Jurkat, Clone E6-1 (cell line): ENCODE measurements around the gene CYSRT1.

Experiments used
- DNase-seq: peaks from one replicate; pipeline ENCODE4 v3.0.0-alpha.2; 2011; ENCODE audit warnings: low read depth, low spot score
- H3K4me3 ChIP-seq: 2 replicates; pipeline ENCODE4 v1.5.1; 2011; ENCODE audit warnings: mild to moderate bottlenecking, low read length, control low read depth, moderate library complexity

The CYSRT1 gene

DNA sequence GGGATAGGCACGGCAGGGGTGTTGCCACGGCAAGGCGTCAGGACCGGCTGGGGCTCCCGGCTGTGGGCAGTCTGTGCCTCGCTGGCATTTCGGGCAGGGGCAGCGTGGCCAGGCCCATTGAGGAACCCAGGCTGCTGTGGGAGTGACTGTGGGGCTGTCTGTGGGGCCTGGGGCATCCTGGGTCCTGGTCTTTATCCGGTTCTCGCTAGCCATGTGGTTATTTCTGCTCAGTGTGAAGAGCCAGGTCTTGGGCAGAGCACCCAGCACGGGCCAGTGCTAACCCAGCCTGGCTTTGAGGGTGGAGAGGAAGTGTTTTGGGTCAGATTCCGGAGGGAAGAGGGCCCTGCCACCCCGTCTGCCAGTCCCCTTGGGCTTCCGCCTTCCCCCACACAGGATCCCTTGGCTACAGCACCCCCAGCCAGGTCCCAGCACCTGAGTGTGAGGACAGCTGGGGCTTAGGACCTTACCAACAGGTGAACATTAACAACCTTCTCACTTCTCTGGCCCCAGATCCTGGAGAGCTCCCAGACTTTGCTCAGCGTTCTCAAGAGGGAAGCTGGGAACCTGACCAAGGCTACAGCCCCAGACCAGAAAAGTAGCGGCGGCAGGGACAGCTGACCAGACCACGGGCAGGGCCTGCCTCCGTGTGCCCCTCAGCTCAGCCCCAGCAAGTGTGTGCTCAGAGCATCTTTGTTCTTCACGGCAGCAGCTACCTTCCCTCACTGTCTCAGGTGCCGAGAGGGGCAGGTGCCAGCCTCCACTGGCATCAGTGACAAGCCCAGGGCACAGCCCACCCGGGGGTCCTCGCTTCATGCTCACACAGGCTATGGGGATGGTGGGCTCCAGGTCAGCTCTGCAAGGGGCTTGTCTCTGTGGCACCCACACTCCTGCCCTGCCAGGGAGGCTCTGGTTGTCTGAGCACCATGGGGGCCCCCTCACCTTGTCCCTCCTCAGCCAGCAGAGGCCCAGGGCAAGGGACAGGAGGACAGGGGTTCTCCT lies 35.4 kb upstream of the CYSRT1 start:
- DNase-seq, result no peak
- peak overlapping the region; percentile 96 for H3K4me3 ChIP-seq

DNA sequence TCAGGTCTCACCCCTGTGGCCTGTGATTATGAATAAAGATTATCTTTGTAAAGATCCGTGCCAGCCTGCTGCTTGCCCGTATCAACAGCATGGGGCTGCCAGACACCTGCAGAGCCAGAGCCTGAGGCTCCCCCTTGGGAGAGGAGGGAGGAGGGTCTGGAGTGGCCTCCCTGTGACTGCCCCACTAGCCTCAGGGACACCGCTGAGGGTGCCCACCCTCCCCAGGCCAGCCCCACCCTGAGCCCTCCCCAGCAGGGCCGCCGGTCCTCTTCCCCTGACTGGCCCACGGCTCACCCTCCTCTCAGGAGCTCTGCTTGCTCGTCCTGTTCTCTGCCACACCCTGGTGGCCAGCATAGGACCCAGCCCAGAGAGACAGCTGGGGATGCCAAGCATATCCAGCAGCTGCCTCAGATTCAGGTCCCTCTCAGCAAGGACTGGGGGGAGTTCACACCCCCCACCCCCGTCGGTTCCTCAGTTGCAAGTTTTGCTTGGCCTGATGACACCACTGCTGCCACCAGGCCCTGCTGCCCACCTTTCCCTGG lies 34.6 kb upstream of the CYSRT1 start:
- H3K4me3 ChIP-seq, result no peak overlapping the region
- DNase-seq, result no peak

DNA sequence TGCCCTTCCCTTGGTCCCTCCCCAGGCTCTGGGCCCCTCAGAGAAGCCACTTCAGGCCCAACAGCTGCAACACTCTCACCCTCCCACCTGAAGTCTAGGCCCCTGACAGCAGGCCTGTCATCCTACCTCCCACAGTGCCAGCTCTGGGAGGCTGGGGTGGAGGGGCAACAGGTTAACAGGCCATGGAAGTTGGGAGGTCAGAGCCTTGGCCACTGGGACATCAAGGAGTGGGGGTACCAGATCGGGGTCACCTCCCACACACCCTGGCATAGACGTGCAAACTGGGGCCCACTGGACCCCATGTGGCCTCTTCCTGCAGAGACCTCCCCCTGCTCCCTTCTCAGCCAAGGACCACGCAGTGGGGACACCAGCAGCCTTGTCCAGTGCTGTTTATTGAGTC lies 33.7 kb upstream of the CYSRT1 start:
- H3K4me3 ChIP-seq, result no peak overlapping the region
- no peak for DNase-seq

DNA sequence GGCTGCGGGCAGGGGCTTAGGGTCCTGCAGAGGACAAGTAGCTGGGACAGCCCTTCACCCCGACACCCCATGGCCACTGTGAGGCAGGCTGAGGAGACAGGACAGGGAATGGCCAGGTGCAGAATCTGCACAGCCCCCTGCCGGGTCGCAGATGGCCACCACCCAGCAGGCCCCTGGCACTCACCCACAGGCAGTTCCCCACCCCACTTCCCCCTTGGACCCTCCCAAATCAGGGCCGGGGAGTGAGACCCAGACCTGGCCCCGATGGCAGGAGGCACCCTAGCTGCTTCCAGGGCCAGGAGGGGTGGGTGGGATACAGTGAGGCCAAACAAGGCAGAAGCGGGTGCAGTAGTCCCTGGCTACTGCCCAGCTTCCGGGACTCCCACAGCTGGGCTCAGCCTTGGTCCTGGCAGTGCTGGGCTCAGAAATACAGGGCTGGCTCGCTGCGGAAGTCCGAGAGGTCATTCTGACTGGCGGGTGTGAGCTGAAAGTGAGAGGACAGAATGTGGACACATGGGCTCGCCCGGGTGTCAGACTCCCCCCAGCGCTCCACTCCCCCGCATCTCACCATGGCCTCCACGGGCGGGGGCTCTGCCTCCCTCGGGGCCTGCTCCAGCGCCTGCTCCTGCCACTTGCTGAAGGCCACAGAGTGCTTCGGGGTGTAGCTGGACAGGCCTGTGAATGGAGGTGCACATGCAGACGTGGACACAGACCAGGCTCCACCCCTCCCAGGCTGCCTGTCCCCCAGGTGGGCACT lies 33.1 kb upstream of the CYSRT1 start:
- H3K4me3 ChIP-seq, result no peak overlapping the region
- no peak for DNase-seq

- no peak overlapping the region for H3K4me3 ChIP-seq
- DNase-seq, result no peak
Observed at GRCh38 chr9:137192448-137192780, 32.6 kb upstream of the CYSRT1 start.

DNA sequence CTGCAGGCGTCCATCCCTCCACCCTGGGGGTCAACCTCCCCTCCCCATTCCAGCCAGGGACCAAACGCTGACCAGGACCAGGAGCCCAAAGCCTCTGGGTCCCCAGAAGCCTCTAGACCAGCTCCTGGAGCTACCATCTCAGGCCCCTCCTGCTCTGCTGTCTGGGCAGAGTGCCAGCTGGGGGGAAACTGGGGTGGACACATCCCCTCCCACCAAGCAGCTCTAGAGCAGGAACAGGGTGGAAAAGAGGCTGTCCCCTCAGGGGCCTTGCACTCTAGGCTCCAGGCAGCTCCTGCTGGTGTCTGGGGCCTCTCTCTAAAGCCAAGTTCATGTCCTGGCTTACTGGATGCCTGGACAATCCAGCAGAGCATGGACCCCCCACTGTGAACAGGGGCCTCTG lies 32.1 kb upstream of the CYSRT1 start:
- H3K4me3 ChIP-seq, result no peak overlapping the region
- DNase-seq, result no peak

GRCh38 chr9:137193771-137194170 lies 31.2 kb upstream of the CYSRT1 start:
- H3K4me3 ChIP-seq, result no peak overlapping the region
- no peak for DNase-seq

DNA sequence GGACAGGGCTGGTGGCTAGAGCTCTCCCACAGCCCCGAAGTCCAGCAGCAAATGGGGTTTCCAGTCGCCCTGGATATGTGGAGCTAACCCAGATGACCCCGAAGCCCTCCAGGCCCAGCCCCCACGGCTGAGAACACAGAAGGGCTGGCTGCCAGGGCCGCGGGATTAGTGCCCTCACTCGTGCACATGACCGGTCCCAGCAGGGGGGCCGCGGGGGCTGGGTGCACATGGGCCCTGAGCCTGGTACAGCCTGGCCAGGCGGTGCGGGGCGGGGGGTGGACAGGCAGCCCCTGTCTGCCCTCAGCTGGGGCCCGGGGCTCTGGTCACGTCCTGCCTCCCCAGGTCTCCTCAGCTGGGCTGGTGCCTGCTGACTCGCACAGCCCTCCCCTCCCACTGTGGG lies 30.6 kb upstream of the CYSRT1 start:
- H3K4me3 ChIP-seq, result no peak overlapping the region
- no peak for DNase-seq

DNA sequence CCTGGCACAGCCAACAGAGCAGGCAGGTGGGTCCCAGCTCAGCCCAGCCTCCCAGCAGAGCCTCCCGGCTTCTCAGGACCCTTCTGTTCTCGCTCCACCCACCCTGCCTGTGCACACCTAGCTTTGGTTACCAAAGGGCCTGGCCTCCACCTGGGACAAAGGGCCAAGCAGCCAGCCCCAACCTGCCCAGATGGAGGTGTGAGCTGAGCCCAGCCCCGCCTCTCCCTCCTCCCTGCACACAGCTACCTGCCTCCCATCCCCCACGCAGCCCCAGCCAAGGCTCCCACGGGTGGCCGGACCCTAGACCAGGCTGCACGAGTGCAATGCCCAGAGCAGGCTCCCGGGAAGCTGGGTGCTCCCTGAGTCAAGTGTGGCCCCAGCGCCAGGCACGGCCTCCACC lies 30.1 kb upstream of the CYSRT1 start:
- H3K4me3 ChIP-seq, result no peak overlapping the region
- DNase-seq, result no peak

- DNase-seq, result no peak
- H3K4me3 ChIP-seq, result no peak overlapping the region
Observed at GRCh38 chr9:137195525-137196220, 29.3 kb upstream of the CYSRT1 start.

DNA sequence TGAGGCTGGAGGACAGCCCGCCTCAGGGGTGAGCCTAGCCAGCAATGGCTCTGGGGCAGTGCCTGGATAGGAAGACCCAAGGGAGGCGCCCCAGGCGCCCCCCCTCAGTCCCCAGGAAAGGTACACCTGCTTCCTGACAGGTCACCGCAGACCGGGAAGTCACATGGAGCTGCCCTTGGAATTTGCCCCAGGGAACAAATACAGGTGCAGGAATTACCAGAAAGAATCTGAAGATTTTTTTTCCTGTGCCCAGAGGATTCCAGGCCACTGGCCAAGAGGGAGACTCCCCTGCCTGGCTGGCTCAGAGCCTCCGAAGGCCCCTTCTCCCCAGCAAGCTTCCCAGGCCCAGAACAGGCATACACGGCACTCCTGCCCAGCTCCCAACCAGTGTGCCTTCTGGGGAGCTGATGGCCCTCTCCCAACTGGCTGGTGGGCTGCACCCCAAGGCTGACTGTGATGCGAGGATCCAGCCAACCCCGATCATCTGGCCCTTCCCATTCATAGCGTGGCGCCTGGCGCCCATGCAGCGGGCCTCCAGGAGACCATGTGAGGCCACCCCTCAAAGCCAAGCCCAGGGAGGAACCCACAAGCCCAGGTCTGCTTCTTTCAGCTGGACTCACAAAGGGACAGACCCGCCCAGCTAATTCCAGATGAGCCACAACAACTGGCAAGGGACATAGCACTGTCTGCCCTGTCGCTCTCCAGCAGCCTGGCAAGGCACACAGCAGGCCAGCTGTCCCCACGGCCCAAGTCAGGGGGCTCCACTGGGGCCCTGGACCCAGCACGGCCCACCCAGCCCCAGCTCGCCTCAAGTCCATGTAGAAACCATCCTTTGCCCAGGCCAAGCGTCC lies 26.7 kb upstream of the CYSRT1 start:
- no peak overlapping the region for H3K4me3 ChIP-seq
- DNase-seq, result no peak

DNA sequence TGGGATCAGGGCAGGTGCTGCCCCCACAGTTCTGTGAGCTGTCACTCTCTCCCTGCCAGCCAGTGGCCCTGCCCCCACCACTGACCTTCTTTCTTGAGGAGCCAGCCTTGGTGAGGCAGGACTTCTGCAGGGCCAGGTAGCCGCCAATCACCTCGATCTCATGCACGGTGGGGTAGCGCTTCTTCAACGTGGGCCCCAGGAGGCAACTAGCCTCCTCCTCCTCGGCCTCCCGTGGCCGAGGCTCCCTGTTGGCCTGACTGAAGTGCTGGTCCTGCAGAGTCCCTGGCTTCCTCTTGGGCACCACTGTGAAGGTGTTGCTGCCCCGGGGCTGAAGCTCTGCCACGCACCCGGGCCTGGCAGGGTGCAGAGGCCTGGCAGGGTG lies 26.1 kb upstream of the CYSRT1 start:
- DNase-seq, result no peak
- no peak overlapping the region for H3K4me3 ChIP-seq

DNA sequence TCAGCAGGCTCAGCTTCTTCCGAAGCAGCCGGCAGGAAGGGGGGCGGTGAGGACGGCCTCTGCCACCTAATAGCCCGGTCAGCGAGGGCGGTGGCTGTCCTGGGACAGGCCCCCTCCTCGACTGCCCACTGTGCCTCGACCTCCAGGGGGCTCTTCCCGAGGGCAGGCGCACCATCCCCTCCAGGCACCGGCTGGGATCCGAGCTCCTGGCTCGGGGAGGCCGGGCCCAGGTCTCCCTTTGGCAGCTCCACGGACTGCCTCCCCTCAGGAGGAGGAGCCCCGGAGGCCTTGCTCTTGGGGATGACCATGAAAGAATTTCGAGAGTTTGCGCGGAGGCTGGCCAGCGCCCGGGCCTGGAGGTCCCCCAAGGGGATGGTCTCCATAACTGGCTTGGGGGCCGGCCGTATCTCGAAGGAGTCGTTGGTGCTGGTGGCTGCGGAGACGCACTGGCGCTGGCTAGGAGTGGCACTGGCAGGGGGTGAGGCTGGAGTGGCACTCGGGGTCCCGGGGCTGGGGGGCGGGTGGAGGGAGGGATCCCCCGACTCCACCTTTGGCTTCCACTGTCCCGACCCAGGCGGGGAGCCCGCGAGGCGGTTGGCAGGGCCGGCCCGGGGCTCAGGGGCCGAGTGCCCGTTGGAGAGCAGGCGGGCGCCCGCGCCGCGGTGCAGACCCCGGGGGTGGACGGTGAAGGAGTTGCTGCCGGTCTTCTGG lies 25.4 kb upstream of the CYSRT1 start:
- no peak overlapping the region for H3K4me3 ChIP-seq
- DNase-seq, result no peak

DNA sequence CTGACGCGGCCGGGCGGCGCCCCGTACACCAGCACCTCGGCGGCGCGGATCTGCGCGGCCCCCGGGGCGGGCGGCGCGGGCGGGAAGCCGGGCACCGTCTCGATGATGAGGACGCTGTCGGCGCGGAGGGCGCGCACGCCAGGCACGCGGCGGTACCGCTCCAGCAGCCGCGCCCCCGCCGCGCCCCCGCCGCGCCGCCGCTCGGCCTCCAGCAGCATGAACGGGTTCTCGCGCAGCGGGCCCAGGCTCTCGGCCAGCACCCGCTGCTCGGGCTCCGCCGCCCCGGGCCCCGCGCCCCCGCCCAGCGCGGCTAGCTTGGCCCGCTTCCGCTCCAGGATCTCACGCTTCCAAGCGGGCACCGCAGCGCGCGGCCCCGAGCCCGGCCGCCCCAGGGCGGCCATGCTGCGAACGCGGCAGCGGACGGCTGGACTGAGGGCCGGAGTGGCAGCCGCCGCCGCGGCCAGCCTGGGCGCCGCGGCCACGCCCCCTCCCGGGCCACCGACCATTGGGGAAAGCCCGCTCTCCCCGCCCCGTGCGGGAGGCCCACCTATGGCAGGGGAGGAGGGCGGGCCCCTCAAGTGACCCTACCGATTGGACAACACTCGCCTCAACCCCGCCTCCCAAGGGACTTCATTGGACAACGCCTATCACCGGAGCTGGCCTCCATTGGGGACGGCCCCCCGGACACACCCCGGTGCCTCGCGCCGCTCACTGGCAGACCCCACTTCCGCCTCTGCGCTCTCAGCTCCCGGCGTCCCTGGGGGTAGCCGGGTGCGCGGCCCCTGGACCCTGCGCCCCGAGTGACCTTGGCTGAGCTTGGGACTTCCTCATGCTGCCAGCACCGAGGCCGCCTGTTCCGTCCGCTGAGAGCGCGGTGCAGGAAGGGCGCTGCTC lies 24.4 kb upstream of the CYSRT1 start, which contains the start of gene TPRN:
TSS of gene TPRN (minus strand) at position 431 of the 894 bp plus-strand sequence. CDS start at position 401, 30 bp downstream.
- DNase-seq, result peak; percentile 98
- peak within 1 kb of the TSS; percentile 78 for H3K4me3 ChIP-seq

DNA sequence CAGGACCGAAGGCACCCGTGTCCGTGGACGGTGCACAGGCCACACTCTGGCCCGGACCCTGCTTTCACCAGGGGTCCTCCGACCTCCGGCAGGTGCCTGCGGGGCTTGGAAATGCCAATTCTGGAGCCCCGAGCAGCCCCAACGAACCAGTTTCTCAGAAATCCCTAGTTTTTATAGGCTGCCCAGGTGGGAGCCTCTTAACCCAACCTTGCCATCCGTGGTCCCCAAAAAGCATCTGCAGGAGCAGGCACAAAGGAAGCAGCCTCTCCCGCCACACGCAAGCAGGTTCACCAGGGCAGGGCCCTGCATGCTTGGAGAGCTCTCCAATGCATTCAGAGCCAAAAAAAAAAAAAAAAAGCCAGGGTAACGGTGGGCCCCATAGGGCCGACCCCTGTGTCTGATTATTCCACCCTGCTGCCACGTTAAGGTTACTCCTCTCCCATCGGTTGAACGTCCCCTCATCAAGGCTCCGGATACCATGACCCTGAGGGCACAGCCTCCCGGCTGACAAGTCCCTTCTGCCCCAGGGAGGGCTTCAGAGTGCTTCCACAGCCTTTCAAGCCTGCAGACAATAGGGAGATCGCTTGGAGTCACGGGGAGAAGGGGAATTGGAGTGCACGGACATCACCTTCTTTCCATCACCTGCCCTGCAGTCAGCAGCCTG lies 23.6 kb upstream of the CYSRT1 start:
- H3K4me3 ChIP-seq, result peak overlapping the region; percentile 78
- no peak for DNase-seq

- DNase-seq, result no peak
- H3K4me3 ChIP-seq, result no peak overlapping the region
Observed at GRCh38 chr9:137202966-137203365, 22.0 kb upstream of the CYSRT1 start.

- DNase-seq, result no peak
- H3K4me3 ChIP-seq, result peak overlapping the region; percentile 69
Observed at GRCh38 chr9:137204731-137205125, 20.2 kb upstream of the CYSRT1 start.
